Anterior cingulate cortex (tissue), 58 donors: ENCODE measurements around the gene THRSP.
A peak's percentile ranks its signal among the peaks of the same experiment; 100 is the strongest.
"Not testable (repeated sequence)": the region's sequence is repeated elsewhere in the genome, so short reads cannot be mapped to it uniquely, and the experiment has no call there.

Experiments used
- DNase-seq, 58 donors: peaks; one replicate each; lab custom pipeline; 2025; lab: John Stamatoyannopoulos, UW

The THRSP gene

DNA sequence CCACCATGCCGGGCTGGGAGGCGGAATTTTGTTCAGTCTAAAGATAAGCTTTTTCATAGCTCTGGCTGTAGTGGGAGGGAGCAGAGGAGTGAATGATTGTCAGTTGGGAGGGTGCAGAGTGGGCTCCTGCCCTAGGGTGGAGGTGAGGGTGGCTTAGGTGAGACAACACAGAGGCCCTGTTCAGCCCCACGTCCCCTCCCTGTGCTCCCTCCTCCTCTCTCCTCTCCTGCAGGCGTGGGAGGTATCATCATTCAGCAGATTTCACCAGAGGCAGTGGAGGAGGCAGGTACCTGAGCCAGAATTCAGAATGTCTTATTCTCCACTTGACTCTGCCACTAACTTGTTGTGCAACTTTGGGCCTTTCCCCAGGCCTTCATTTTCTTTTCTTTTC is 1.7 kb upstream of the THRSP start:
- DNase-seq: peak in 16 of 58 donors; percentile 6 to 50 (median 12)

DNA sequence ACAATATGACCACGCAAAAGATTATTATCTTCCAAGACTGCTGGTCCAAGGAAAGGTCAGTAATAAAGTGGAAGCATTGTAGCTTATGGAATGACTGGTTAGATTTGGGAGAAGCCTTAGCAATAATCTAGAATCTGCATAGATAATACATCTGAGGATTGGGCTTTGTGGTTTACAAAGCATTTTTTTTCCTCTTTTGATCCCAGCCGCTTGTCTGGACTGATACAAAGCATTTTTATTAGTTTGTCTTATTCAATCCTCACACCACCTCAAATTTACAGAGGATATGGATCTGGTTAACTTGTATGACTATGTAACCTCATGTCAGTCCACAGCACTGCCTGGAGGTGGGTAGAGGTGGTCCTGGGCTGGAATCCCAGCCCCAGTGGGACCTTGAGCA is 990 bp upstream of the THRSP start:
- no peak for DNase-seq

DNA sequence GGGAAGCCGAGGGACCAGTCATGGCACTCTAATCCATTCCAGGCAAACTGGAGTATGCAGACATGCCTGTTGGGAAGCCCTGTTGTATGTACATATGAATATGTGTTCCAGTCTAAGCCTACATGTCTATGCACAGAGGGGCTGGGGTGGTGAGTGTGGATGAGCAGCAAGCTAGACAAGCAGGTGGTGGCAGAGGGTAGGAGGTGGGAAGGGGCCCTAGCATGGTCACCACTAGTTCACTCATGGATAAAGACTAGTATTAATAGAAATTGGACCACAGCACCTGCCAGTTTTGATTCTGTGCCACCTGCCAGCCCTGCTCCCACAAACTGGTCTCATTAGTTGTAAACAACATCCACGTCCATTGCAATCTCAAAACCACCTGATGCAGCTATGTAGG is 1.5 kb downstream of the THRSP start:
- no peak for DNase-seq

DNA sequence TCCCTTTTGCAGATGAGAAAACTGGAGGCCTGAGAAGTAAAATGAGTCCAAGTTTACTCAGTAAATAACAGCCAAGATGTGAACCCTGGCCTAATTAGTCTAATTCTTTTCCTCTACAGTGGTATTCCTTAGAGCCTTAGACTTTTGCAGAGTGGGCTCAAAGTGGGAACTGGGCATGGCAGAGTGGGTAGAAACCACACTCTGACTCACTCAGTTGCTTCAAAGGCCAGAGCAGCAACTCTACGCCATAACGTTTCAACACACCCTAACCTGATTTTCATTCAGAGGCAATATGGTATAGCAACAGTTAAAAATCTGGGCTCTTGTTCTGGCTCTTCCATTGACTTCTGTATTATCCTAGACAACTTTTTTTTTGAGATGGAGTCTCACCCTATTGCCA is 2.8 kb downstream of the THRSP start:
- no peak for DNase-seq

DNA sequence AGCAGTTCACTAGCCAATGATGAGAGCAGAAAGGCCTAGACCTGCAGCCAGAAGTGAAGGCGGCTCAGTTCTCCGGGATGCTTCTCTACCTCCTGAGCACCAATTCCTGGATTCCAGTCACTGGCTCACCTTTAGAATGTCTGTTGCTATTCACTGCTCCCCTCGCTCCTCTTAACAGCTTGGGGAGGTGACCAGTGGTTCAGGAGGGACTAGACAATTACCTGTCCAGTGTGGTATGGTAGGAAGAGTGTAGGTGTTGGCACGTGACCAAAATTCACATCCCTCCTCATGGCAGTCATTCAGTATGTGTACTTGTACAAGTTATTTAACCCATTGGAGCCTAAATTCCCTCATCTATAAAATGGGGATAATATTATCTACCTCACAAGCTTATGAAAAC is 4.0 kb downstream of the THRSP start:
- DNase-seq: no peak

DNA sequence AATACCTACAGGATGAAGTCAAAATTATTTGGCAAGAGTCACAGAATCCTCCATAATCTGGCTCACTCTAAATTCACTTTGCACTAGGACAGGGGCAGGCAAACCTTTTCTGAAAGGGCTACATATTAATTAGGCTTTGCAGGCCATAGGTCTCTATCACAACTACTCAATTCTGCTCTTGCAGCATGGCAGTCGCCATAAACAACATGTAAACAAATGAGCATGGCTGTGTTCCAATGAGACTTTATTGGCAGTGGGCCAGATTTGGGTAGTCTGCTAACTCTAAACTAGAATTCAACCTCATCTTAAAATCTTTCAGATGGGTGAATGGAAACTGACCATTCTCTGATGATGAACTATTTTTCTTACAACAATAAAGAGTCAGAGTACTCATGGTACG is 5.8 kb downstream of the THRSP start:
- DNase-seq: peak in 1 of 58 donors; percentile 44

DNA sequence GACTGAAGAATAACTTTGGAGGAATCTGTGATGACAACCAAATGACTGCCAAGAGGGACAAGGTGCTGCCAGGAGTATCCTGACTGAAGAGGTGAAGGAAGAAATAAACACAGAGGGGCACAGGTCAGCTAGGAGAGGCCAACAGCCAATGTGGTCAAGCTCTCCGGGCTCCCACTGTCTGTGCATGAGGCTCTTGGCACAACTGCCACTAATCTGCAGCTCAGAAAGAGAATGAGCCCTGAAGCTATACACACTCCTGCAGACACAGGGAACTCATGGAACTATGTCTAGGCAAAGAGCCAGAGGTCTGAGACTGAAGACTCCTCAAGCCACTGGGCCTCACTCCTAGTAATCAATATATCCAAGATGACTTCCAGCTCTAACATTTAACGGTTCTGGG is 7.0 kb downstream of the THRSP start:
- DNase-seq: no peak

DNA sequence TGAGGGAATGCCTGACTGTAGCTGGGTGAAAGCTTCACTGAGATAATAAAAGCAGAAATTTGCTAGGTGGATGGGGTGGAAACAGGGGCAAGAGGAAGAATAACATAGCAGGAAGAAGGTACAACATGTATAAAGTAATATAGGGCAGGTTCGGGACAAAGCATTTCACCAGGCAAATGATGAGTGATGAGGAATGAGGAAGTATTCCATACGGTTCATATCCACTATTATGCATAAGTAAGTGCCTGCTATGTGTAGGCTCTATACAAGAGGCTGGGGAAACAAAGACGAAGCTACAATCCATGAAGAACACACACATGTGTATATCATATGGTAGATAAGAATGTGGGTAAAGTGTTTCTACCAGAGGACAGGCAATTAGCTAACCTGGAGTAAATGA is 8.1 kb downstream of the THRSP start:
- no peak for DNase-seq

DNA sequence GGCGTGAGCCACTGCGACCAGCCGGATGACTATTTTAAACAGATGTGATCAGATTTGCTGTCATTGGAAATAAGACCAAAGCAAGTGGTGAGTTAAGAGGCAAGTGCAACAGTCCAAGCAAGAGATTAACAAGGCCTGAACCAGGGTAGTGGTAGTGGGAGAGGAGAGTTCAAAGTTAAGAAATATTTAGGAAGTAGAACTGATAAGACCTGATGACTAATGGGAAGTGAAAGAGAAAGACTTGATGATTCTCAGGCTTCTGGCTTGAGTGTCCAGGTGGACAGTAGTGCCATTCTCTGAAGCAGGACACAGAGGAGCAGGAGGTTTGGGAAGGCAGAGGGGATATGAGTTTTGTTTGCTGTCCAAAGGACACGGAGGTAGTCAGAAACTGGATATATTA is 8.8 kb downstream of the THRSP start:
- DNase-seq: no peak

DNA sequence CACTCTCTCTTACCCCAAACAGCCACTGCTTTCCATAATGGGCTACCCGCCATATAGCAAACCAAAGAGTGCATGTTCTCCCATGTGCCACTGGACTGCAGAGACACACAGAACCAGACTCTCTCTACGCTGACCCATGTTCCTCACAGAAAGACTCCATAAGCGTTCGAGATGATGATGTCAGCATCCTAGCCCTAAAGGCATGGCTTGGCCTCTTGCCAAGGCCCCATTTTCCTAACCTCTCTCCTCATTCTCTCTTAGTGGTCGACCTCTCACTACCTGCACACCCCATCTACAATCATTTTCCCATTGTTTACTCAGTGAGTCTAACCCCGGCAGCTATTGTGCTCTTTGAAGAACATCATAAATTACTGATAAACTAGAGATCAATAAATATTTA is 11.1 kb downstream of the THRSP start:
- DNase-seq: no peak

DNA sequence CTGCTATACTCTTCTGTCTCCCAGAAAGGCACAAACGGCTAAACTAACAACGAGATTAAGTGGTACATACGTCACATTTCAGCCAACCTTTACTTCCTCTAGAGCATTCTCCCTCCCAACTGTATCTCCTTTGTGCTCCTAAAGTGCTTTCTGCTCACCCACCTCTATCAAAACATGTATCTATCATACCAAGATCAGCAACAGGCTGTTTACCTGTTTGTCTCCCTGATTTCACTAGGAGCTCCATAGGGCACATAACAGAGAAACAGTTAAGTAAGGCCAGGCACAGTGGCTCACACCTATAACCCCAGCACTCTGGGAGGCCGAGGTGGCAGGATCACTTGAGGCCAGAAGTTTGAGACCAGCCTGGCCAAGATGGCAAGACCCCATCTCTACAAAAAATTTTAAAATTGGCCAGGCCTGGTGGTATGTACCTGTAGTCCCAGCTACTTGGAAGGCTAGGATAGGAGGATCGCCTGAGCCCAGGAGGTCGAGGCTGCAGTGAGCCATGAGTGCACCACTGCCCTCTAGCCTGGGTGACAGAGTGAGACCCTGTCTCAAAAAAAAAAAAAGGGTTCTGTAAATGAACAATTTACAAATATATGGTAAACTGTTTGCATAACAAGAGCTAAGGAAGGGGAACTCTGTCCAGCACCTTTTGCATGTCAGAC is 13.2 kb downstream of the THRSP start:
- DNase-seq: no peak

DNA sequence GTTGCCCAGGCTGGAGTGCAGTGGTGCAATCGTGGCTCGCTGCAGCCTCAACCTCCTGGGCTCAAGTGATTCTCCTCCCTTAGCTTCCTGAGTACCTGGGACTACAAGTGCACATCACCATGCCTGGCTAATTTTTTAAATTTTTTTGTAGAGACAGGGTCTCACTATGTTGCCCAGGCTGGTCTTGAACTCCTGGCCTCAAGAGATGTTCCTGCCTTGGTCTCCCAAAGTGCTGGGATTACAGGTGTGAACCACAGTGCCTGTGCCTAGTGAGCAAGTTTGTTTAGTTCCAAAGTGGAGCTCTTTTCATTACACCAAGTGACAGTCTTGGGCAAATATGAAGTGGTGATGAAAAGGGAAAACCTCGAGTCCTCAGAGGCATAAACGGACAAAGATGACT is 13.9 kb downstream of the THRSP start:
- not testable (repeated sequence) for DNase-seq

DNA sequence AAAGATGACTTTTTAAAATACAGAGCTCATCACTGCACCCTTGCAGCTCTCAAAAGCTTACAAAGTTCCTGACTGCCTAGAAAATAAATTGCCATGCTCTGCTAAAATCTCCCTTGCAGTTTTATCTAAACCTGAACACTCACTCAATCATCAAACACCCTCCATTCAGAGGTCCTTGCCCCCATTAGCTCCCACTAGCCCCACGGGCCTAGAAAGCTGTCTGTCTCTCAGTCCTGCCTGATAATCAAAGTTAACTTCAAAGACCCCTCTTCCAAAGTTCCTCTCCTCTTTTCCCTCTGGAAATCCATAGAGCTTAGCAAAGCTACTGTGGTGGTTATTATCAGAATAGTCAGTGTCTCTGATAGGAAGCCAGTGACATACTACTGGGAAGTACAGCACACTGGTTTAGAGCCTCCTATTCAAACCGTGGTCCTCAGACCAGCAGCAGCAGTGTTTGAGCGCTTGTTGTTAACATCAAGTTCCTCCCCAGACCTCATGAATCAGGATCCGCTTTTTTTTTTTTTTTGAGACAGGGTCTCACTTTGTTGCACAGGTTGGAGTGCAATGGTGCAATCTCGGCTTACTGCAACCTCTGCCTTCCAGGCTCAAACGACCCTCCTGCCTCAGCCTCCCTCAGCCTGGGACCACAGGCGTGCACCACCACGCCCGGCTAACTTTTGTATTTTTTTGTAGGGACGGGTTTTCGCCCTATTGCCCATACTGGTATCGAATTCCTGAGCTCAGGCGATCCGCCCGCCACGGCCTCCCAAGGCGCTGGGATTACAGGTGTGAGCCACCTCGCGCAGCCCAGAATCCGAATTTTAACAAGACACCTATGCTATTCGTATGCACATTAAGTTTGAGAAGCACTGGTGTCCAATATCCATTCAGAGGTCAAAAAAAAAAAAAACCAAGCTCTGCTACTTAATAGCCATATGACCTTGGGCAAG is 14.8 kb downstream of the THRSP start:
- DNase-seq: no peak

DNA sequence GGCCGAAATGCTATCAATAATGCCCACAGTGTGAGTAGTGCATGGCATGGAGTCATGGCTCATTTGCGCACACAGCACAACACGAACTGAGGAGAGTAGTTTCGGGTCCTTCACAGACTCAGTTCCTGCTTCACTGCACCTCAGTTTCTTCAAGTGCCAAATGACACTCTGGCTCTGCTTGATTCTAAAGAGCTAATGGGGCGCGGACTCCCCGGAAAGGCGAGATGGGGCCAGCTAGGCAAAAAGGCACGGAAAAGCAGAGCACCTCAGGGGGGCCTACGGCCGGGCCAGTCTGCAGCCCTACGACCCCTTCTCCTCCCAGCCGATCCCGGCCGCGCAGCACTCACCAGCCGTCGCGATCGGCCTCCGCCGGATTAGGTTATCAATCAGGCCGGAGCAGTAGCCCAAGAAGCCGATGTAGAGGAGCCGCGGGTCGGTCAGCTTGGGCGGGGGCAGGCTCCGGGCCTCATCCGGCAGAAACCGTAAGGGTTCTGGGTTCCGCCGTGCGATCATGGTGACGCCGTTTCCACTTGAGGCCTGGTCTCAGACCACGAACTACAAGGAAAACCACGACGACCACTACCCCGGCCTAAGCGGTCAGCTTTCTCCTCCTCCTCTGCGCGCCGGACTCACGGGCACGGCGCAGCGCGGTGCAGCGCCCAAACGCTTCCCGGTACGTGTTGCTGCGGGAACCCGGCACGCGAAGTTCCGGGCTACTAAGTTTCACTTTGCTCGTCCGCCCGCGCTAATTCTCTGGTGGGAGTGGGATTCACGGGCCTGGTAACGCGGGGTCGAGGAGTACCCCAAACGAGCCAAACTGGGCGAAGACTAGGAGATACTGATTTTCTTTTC is 15.8 kb downstream of the THRSP start, which contains the start of gene NDUFC2:
Gene NDUFC2 (minus strand): TSS at position 631 of the 852 bp plus-strand sequence. CDS start 118 bp downstream, at position 513.
- DNase-seq: peak in 57 of 58 donors; percentile 14 to 88 (median 73)

DNA sequence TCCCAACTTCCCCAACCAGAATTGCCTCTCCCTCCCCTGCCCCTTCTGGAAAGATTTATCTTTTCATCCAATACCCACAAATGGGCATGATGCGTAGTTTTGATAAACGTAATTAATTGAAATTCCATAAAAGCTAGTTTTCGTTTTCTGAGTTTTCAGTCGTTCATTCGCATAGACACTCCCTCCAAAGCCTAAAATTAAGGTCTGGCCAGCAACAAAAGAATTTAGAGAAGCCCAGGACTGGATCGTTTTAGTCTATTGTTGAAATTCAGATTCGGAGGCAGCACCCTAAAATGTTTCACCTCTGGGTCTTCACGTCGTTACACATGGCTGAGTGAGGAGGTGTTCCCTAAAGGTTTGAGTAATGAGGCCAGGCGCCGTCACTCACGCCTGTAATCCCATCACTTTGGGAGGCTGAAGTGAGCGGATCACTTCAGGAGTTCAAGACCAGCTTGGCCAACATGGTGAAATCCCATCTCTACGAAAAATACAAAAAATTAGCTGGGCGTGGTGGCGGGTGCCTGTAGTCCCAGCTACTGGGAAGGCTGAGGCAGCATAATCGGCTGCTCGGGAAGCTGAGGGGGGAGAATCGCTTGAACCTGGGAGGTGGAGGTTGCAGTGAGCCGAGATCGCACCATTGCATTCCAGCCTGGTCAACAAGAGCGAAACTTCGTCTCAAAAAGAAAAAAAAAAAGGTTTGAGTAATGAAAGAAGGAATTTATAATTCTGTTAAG is 16.6 kb downstream of the THRSP start:
- DNase-seq: peak in 1 of 58 donors; percentile 2

DNA sequence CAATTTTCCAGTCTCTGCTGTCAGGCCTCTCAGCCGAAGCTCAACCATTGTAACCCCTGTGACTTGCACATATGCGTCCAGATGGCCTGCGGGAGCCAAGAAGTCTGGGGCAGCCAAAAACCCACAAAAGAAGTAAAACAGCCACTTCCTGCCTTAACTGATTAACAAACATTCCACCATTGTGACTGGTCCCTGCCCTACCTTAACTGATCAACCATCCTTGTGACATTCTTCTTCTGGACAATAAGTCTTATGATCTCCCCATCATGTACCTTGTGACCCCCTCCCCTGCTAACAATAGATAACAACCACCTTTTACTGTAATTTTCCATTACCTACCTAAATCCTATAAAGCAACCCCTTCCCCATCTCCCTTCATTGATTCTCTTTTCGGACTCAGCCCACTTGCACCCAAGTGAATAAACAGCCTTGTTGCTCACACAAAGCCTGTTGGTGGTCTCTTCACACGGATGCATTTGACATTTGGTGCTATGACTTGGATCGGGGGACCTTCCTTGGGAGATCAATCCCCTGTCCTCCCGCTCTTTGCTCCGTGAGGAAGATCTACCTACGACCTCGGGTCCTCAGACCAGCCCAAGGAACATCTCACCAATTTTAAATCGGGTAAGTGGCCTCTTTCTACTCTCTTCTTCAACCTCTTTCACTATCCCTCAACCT is 17.3 kb downstream of the THRSP start:
- no peak for DNase-seq

DNA sequence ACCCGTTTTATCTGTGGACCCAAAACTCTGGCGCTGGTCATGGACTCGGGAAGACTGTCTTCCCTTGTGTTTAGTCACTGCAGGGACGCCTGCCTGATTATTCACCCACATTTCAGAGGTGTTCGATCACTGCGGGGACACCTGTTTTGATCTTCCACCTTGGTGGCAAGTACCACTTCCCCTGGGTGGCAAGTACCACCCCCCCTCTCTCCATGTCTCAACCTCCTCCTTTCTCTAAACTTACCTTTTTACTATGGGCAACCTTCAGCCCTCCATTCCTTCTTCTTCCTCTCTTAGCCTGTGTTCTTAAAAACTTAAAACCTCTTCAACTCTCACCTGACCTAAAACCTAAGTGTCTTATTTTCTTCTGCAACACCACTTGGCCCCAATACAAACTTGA is 17.9 kb downstream of the THRSP start:
- no peak for DNase-seq

DNA sequence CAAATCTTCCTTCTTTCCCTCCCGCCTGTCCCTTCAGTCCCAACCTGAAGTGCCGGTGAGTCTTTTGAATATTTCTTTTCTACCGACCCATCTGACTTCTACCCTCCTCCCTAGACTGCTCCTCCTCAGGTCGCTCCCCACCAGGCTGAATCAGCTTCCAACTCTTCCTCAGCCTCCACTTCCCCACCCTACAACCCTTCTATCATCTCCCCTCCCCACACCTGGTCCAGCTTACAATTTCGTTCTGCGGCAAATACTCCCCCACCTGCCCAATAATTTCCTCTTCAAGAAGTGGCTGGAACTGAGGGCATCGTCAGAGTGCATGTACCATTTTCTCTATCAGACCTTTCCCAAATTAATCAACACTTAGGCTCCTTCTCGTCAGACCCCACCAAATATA is 18.5 kb downstream of the THRSP start:
- no peak for DNase-seq

DNA sequence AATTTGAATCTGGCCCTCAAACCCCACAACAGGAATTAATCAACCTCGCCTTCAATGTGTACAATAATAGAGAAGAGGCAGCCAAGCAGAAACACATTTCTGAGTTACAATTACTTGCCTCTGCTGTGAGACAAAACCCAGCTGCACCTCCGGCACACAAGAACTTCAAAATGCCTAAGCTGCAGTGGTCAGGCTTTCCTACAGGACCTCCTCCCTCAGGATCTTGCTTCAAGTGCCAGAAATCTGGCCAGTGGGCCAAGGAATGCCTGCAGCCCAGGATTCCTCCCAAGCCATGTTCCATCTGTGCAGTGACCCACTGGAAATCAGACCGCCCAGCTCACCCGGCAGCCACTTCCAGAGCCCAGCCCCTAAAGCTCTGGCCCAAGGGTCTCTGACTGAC is 19.4 kb downstream of the THRSP start:
- DNase-seq: no peak

DNA sequence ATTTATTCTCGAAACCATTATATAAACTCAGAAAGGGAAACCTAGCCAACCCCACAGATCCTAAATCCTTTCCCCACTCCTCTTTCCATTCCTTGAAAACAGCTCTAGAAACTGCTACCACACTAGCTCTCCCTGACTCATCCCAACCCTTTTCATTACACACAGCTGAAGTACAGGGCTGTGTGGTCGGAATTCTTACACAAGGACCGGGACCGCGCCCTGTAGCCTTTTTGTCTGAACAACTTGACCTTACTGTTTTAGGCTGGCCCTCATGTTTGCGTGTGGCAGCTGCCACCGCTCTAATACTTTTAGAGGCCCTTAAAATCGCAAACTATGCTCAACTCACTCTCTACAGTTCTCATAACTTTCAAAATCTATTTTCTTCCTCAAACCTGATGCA is 20.8 kb downstream of the THRSP start:
- DNase-seq: not testable (repeated sequence)
